MV-4-11 (cell line): ENCODE measurements around the gene TNFRSF17.
"Not testable (repeated sequence)": the region's sequence is repeated elsewhere in the genome, so short reads cannot be mapped to it uniquely, and the experiment has no call there.

Experiments
- DNase-seq: peaks from one replicate; lab custom pipeline; 2025; lab: John Stamatoyannopoulos, UW

Gene TNFRSF17

DNA sequence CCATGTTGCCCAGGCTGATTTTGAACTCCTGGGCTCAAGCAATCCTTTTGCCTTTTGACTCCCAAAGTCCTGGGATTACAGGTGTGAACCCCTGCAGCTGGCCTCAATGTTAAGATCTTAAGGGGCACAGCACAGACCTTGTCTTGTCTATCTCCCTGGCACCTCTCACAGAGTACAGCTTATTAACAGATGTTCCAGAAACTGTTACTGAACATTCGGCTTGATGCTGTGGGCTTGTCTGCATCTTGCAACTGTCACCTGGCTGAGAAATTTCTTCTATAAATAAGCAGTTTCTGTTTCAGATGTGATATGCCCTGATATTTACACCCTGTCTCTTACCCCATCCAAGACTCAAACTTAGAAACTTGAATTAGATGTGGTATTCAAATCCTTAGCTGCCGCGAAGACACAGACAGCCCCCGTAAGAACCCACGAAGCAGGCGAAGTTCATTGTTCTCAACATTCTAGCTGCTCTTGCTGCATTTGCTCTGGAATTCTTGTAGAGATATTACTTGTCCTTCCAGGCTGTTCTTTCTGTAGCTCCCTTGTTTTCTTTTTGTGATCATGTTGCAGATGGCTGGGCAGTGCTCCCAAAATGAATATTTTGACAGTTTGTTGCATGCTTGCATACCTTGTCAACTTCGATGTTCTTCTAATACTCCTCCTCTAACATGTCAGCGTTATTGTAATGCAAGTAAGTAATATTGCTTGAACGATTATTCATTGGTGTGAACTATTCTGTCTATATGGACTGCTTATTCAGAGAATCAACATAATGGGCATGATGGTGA, at the start of gene TNFRSF17:
Gene TNFRSF17, plus strand, starts transcription at position 450 of the 791 bp plus-strand sequence. Its CDS starts 115 bp downstream, at position 565.
- no peak for DNase-seq

DNA sequence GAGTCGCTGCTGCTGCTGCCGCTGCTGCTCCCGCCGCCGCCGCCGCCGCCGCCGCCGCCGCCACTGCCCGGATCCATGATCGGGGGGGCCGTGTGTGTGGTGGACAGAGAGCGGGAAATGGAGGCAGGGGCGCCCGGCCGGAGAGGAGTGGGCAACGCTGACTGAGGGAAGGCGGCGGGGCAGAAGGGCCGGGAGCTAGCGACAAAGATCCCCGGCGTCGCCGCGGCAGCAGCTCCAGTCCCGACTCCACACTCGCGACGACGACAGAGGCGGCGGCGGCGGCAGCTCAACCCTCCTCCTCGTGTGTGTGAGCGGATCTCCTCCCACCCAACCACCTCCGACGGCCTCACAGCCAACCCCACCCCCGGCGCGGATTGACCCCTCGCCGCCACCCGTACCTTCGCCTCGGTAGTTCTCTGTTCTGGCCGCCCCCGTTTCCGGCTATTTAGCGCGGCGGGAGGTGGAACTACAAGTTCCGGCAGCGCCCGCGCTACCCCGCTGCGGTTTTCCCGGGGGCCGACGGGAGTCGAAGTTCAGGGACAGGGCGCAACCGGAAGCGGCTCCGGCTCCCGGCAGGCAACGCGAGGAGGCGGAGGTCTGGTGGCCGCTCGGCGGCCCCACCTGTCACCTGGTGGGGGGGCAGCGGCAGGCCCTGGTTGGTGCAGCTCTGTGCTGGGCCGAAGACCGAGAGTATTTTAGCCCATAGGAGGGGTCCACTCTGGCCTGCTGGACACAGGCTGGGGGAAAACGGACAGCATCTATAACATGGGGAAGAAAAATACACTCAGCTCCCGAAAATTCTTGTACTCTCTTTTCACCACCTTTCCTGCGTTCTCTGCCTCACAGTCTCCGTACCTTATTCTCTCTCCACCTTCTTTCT, 49.1 kb upstream of the TNFRSF17 start, which contains the start of gene GSPT1:
Gene GSPT1, minus strand, starts transcription at position 313 of the 880 bp plus-strand sequence. Its CDS starts 236 bp downstream, at position 77.
- DNase-seq, result peak; percentile 97

DNA sequence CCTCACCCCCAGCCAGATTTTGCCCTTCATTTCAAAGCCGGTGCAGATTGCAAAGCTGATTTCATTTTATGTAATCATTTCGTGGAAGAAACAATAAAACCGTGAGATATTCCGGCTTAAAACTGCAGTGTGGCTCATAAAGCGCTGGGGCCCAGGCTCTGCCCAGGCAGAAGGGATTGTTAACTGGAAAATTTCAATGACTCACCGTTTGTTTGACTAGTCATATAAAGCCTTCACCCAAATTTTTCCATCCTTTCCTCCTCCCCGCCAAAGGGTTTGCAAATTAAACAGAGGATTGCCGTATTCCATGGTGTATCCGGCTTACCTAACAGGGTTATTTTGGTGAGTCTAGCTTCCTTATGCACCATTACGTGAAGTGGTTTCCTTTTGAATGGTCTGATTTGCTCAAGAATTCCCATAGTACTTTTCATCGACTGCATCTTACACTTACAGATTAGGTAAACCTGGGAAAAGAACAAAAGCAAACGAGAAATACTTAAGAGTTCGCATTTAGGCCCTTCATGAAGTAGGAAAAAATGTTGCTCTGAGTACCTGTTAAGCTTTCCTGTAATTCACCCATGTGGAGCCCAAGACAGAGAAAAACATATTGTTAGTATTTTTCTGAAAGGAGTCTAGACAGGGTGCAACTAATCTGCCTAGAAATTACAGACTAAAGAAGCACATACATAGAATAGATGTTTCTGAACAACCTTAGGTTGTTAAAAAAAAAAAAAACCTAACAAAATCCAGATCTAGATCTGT, 48.3 kb upstream of the TNFRSF17 start:
- DNase-seq, result no peak

DNA sequence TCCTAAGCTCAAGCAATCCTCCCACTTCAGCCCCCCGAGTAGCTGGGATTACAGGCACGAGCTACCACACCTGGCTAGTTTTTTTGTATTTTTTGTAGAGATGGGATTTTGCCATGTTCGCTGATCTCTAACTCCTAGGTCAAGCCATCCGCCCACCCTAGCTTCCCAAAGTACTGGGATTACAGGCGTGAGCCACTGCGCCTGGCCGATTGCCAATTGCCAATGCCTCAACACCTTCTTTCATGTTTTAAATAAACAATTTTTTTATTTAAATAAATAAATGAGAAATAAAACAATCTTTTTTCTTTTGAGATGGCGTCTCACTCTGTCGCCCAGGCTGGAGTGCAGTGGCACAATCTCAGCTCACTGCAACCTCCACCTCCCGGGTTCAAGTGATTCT, 41.0 kb upstream of the TNFRSF17 start:
- DNase-seq, result not testable (repeated sequence)

DNA sequence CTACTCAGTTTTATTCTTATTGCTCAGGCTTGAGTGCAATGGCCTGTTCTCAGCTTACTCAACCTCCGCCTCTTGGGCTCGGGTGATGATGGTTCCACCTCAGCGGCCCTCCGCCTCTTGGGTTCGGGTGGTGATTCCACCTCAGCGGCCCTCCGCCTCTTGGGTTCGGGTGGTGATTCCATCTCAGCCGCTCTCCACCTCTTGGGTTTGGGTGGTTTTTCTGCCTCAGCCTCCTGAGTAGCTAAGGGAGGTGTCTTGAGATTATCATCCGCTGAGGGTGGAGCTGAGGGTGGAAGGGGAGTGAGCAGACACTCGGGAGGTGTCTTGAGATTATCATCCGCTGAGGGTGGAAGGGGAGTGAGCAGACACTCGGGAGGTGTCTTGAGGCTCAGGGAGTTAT, 37.7 kb upstream of the TNFRSF17 start:
- not testable (repeated sequence) for DNase-seq

DNA sequence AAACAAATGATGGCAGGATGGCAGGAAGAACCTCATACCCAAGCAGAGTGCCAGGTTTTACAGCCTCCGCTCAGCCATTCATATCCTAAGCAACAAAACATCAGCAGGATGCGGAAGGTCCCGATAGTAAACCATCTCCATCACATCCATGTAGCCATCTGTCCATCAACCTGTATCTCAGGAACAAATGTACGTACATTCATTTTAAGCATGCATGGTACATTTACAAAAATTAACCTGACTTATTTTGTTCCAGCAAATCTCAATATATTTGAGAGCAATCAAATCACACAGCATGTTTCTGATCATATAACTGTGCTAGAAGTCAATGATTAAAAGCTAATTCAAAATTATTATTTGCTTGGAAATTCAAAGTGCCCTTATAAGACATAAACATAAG, 23.1 kb upstream of the TNFRSF17 start, which contains the start of gene NPIPB2:
Gene NPIPB2, minus strand, starts transcription at position 101 of the 400 bp plus-strand sequence. Its CDS starts 0 bp downstream, at position 101.
- DNase-seq, result not testable (repeated sequence)

DNA sequence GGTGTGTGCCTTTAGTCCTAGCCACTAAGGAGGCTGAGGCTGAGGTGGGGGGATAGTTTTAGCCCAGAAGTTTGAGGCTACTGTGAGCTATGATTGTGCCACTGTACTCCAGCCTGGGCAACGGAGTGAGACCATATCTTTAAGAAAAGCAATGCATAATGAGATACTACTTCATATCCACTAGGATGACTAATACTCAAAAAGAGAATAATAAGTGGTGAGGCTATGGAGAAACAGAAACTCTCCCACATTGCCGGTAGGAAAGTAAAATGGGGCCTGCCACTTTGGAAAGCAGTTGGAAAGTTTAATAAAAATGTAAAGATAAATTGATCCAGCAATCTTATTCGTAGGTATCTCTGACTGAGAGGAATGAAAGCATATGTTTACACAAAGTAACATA, 18.6 kb upstream of the TNFRSF17 start:
- DNase-seq, result no peak

DNA sequence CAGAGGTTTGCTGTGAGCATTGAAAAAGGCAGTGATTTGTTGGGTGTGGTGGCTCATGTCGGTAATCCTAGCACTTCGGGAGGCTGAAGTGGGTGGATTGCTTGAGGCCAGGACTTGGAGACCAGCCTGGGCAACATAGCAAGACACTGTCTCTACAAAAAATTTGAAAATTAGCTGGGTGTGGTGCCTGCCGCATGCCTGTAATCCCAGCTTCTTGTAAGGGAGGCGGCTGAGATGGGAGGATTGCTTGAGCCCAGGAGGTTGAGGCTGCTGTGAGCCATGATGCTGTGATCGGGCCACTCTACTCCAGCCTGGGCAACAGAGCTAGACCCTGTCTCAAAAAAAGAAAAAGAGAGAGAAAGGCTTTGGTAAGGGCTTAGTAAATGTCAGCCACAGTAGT, 16.2 kb upstream of the TNFRSF17 start:
- no peak for DNase-seq

DNA sequence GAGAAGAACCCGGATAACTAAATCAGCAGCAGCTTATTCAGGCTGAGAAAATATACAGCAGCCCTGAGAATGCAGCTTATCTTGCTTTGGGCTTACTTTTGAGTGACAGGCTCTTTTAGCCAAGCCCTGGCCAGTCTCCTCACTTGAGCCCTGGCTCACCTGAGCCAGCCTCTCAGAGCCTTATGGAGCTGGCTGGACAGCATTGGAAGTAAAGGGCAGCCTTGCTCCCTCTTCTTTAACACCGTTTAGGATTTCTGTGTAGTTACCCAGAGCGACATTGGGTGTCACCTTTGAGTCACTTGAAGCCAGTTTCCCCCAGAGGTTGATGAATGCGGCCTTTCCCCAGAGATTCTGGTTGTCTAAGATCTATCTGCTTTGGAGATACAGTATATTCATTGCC, 15.5 kb upstream of the TNFRSF17 start:
- peak; percentile 28 for DNase-seq

DNA sequence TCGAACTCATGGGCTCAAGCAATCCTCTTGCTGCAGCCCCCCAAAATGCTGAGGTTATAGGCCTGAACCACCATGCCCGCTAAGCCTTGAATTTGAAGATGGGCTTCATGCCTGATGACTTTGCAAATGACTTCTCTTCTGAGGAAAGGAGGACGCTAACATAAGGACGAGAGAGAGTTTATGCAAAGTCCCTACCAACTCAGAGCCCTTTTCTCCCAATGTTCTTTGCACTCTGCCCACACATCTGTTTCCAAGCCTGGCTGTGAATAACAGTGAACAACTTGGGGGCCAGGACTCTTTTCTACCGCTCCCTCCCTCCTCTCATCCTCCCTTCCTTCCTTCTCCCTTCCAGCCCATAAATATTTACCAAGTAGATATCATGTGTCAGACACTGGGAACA, 14.6 kb upstream of the TNFRSF17 start:
- DNase-seq, result no peak

DNA sequence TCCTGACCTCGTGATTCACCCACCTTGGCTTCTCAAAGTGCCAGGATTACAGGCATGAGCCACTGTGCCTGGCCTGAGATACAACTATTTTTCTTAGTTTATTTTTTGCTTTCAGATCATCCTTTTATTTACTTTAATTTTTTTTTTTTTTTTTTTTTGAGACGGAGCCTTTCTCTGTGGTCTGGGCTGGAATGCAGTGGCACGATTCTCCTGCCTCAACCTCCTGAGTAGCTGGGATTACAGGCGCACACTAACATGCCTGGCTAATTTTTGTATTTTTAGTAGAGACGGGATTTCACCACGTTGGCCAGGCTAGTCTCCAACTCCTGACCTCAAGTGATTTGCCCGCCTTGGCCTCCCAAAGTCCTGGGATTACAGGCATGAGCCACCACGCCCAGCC, 11.4 kb upstream of the TNFRSF17 start:
- not testable (repeated sequence) for DNase-seq

DNA sequence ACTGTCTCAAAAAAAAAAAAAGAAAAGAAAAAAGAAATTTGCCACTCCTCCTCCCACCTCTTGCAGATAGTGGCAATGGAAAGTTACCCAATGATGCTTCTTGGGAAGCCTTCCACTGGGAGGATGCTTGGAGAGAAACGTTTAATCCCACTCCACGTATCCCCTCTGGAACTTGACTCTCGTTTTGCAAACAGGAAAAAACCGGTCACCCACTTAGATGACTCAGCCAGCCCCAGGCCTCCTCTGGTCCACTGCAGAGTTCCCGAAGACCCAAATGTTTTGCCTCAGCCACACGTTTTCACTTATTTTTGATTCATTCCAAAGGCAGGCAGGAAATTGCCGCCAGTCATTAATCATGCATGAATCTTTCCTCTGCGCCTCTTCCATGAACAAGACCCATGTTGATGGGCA, 9.3 kb upstream of the TNFRSF17 start:
- no peak for DNase-seq

DNA sequence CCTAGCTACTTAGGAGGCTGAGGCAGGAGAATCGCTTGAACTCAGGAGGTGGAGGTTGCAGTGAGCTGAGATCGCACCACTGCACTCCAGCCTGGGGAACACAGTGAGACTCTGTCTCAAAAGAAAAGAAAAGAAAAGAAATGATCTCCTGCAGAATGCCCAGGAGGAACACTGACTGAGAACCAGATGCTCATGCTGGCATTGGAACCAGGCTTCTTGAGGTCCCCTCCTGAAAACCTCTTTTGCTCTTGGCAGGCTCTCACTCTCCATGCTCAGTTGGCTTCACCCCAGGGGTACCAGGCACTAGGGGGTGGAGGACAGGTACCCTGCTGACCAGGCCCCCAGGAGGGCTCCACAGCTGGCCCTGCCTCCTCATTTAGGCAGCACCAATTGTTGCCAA, 8.5 kb upstream of the TNFRSF17 start:
- DNase-seq, result no peak

DNA sequence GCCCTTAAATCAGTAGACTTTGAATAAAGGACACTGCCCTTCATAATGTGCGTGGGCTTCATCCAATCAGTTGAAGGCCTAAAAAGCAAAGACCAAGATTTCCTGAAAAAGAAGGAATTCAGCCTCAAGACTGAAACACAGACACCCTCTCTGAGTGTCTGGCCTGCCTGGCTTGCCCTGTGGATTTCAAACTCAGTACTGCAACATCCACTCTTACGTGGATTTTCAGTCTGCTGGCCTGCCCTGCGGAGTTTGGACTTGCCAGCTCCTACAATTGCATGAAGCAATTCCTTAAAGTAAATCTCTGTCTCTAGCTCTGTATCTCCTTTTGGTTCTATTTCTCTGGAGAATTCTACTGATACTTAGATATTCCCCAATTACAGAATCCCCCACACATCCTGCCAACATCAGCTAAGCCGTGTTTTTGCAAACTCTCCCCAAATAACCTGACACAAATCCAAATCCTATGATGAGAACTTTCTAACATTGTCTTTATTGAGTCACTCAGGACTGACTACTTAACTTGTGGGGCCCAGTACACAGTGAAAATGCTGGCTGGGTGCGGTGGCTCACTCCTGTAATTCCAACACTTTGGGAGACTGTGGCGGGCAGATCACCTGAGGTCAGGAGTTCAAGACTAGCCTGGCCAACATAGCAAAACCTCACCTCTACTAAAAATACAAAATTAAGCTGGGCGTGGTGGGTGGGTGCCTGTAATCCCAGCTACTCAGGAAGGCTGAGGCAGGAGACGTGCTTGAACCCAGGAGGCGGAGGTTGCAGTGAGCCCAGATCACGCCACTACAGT, 7.2 kb upstream of the TNFRSF17 start:
- no peak for DNase-seq

DNA sequence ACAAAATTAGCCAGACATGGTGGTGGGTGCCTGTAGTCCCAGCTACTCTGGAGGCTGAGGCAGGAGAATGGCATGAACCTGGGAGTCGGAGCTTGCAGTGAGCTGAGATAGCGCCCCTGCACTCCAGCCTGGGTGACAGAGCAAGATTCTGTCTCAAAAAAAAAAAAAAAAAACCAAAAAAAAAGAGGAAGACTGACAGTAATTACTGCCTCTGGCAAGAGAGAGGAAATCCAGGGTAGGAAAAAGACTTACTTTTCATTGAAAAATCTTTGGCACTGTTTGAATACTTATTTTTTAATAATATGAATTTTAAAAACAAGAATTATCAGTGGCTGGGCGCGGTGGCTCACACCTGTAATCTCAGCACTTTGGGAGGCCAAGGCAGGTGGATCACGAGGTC, 2.6 kb upstream of the TNFRSF17 start:
- peak; percentile 7 for DNase-seq

DNA sequence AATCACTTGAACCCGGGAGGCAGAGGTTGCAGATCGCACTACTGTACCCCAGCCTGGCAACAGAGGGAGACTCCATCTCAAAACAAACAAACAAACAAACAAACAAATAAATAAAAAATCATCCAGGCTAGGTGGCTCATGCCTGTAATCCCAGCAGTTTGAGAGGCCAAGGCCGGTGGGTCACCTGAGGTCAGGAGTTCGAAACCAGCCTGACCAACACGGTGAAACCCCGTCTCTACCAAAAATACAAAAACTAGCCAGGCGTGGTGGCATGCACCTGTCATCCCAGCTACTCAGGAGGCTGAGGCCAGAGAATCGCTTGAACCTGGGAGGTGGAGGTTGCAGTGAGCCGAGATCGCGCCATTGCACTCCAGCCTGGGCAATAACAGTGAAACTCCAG, 2.0 kb upstream of the TNFRSF17 start:
- DNase-seq, result not testable (repeated sequence)

DNA sequence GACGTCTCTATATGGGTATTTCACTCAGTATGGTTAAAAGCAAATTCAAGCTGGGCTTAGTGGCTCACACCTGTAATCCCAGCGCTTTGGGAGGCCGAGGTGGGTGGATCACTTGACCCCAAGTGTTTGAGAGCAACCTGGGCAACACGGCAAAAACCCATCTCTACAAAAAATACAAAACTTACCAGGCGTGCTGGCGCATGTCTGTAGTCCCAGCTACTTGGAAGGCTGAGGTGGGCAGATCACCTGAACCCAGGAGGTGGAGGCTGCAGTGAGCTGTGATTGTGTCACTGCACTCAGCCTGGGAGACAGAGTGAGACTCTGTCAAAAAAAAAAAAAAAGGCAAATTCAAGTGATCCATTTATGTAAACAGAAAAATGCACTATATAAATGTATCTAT, 1.3 kb upstream of the TNFRSF17 start:
- DNase-seq, result no peak

DNA sequence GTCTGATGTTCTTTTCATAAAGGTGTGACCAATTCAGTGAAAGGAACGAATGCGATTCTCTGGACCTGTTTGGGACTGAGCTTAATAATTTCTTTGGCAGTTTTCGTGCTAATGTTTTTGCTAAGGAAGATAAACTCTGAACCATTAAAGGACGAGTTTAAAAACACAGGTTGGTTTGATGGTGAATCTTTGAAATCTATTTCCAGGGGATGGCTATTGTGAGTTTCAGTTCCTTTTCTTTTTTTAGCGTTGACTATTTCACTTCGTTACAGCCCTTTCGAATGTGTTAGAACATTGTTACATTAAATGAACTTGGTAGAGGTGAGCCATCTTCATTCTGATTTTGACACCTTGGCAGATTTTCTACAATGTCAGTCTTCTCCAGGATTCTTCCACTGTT, 1.2 kb downstream of the TNFRSF17 start:
- peak; percentile 41 for DNase-seq

DNA sequence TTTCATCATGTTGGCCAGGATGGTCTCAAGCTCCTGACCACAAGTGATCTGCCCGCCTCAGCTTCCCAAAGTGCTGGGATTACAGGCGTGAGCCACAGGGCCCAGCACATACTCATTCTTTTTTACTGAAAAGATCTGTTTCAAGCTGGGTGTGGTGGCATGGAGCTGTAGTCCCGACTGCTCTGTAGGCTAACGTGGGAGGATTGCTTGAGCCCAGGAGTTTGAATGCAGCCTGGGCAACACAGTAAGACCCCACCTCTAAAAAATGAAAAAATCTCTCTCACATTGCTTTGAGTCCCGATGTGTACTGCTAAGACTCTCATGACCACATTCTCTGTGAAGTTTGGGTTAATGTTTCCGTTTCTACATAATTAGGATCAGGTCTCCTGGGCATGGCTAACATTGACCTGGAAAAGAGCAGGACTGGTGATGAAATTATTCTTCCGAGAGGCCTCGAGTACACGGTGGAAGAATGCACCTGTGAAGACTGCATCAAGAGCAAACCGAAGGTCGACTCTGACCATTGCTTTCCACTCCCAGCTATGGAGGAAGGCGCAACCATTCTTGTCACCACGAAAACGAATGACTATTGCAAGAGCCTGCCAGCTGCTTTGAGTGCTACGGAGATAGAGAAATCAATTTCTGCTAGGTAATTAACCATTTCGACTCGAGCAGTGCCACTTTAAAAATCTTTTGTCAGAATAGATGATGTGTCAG, 2.3 kb downstream of the TNFRSF17 start:
- no peak for DNase-seq

DNA sequence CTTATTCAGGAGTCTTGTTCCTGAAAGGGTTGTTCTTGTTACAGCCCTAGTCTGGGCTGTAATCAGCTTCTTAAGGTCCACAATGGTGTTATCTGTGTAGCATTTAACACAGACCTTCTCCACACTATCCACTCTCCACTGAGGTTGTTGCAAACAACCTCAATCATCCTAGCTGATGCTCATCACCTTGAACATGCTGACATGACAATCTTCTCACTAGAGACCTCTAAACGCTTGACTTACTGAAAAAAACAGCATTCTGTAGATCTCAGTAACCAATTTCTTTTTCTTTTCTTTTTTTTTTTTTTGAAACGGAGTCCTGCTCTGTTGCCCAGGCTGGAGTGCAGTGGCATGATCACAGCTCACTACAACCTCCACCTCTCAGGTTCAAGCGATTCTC, 3.6 kb downstream of the TNFRSF17 start:
- DNase-seq, result no peak
